Ureter (tissue), 1 donor: ENCODE data around the gene DIP2C. TPM values are rescaled to one million over a fixed set of nuclear protein-coding genes. Genes with fewer than 3 reads are reported as not detected.
"Not testable (repeated sequence)": the region's sequence is repeated elsewhere in the genome, so short reads cannot be mapped to it uniquely, and the experiment has no call there.

Experiments used
- DNase-seq: peaks from one replicate; pipeline ENCODE4 v3.0.0-alpha.2; 2020; ENCODE audit warnings: low spot score
- total RNA-seq: library from RNA; stranded (reverse); gene quantifications from one replicate; pipeline ENCODE4 v1.2.4, GENCODE V29; 2023
- donor health status: DM: yes; HTN: yes; CAD: no.

DIP2C gene
- total RNA-seq, 1 donor from 2014 or later, result 26.8 TPM

DNA sequence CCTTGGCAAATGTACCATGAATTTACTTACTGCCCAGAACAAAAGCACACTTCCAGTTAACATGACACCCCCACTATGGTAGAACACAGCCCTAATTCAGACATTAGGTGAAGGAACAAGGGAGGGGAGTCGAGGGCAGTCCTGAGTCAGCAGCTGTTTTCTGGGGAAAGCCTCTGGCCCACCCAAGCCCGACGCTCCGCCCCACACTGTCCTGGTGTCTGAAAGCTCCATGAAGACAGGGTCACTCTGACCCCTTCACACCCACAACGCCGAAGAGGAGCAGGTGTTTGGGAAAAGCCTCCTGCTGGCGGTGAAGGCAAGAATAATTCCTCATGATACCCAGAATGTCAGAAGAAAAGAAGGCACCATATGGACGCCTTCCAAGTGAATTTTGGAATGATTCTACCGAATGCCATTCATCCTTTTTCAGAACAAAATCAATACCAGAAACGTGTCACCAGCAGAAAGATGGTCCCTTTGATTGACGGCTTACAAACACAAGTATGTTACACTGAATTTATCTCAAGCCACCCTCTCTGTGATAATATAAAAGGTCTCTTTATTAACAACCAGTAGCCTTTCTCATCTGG lies 172.1 kb downstream of the DIP2C start:
- DNase-seq, result no peak

DNA sequence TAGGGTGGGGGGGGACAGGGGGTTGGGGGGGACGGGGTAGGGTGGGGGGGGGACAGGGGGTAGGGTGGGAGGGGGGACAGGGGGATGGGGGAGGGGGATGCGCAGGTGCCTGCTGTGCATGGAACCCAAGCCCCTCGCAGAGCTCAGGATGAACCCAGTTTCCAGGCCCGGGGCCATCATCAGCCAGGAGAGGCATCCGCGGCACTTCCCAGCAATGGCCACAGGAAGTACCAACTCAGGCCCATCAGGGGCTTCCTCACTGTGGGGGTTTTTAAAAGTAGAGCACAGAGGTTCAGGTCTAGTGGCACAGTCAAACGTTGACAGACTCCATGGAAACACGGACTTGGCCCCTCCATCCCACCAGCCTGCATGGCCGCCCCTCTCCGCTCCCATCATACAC lies 172.7 kb downstream of the DIP2C start:
- no peak for DNase-seq

DNA sequence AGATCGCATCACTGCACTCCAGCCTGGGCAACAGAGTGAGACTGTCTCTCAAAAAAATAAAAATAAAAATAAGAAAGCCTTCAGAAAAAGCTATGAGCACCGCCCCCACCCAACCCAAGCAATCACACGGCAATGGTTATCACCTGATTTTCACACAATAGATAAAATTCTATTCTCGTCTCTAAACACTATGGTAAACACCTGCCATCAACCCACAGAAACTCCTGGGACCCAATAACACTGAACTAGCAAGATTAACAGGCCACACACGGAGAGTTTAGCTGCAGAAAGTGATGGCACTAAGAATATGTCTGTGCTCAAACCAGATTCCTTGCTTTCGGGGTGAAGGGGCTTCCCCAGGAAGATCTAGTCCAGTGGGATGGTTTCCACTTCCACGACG lies 173.8 kb downstream of the DIP2C start:
- DNase-seq, result no peak

DNA sequence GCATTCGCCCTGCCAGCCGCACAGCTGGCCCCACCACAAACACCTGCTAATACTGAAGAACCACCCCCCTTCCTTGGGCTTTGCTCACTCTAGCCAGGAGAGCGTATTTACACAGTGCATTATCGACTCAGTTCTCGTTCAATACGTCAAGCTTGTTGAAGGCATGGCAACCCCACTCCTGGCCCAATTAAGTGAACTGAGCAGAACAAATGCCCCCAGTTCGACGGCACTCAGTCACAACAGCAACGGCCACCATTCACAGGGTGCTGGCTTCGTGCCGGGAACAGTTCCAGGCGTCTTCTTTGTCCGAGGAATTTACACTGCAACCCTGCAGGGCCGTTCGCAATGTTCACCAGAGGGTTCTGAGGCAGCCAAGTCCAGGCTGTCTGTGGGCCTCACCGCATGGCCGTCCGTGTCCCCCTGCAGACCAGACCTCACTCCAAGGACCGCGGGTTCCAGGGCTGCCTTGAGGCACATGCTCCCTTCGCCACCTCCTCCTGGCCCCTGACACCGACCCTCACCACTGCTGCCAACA lies 175.3 kb downstream of the DIP2C start:
- no peak for DNase-seq

DNA sequence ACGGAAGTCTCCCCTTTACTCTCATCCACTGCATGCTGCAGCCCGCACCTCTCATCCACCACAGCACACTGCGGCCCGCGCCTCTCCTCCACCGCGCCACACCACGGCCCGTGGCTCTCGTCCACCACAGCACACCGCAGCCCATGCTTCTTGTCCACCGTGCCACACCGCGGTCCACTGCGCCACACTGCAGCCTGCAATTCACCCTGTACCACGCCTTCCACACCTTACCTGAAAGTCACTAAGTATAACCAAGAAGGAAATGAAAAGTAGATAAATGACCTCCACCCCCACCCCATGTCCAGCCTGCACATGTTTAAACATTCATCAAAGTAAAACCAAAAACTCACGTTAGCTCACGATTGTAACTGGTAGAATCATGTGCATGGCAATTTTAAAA lies 176.1 kb downstream of the DIP2C start:
- no peak for DNase-seq

DNA sequence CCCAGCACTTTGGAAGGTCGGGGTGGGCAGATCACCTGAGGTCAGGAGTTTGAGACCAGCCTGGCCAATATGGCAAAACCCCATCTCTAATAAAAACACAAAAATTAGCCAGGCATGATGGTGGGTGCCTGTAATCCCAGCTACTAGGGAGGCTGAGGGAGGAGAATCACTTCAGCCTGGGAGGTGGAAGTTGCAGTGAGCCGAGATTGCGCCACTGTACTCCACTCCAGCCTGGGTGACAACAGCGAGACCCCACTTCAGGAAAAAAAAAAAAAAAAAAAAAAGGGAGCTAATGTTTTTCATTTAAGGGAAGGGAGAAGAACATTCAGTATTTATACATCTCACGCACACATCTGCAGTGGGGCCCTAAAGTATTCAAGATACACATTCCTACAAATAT lies 176.8 kb downstream of the DIP2C start:
- DNase-seq, result not testable (repeated sequence)

DNA sequence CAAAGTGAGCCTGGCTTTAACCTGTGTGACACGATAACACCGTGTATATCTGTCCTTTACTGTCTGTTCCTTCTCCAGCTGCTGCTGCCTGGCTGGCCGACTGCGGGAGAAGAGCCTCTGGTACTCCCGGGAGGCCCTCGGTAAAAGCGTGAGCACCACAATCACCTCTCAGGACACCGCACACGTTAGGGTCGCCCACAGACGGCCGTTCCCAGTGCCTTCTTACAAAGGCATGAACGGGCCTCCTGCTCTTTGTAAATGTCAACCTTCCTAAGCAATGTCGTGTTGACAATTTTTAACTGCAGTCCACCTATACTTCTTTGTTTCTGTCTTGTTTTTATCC lies 177.6 kb downstream of the DIP2C start:
- no peak for DNase-seq

DNA sequence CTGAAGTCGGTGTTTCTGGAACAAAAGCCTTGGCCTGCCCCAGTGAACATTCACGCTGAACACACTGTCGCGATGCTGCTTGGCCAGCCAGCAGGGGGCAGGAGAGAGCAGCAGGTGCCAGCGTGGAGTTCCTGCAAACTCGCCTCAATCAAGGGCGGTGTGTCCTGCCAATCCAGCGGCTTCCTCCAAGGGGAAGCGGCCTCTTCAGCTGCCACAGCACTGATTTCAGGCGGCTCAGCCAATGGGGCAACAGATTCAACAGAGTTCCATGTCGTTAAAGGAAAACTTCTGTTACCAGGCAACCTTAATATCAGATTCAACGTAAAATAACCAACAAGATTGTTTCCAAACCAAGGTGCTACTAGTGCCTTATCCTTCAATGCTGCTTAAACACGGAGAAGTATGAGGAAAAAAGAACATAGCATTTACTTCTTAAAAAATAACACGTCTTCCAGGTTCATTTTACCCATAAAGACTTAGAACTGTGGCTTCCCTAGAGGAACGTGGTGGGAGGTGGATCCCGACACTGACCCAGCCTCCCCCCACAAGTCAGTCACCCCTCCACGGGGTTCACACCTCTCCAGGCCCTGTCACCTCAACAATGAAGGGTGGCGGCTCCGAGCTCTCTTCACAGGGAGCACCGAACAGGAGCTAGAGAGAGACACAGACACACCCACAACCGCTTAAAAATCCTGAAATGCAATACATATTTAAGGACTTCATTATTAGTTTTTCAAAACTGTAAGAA lies 178.2 kb downstream of the DIP2C start:
- DNase-seq, result peak; percentile 95

DNA sequence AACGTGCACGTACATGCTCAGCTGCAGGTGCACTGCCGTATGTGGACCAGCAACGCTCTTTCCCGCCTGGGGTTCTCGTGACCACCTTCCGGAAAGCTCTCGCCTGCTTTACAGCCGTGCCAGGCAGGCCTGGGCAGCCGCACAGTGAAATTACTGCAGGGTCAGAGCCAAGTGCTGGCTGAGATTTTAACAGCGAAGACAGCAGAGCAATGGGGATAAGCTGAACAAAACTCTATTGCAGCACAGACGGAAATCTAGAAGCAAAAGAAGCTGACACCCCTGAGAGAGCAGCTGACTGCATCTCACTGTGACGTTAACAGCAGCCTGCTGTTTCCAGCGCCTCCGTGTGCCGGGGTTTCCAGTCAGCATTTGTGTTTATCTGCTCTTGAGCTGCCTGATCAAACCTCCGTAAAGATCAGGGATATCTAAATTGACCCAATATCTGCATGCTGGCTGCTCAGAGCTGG lies 179.0 kb downstream of the DIP2C start:
- peak; percentile 79 for DNase-seq

DNA sequence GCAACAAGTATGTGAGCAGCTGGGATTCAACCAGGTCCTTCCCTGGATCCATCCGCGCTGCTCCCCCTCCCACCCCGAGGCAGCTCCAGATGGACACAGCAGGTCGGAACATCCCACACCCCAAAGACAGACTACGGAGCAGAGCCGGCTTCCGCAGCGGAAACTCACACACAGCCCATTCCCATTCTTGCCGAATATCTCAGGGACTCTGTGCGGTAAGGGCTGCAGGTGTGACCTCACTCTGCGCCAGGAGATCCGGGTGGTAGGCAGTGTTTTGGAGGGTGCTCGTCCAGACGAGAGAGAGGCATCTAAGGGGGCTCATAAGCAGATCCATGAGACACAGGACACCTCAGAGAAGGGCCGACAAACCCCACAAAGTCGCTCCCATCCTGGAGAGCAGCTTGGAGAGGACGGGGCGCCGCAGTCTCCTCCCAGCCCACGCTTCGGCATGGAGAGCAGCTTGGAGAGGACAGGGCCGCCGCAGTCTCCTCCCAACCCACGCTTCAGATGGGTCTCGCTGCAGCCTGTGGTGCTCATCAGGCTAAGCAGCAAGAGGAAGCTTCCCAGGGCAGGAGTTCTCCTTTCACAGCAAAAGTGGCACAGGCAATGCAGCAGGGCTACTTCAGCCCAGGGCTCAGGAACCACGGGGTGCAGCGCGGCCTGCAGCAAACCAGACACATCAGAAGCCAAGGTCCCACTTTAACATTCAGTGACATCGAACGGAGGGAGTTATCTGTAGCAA lies 179.9 kb downstream of the DIP2C start:
- DNase-seq, result no peak

DNA sequence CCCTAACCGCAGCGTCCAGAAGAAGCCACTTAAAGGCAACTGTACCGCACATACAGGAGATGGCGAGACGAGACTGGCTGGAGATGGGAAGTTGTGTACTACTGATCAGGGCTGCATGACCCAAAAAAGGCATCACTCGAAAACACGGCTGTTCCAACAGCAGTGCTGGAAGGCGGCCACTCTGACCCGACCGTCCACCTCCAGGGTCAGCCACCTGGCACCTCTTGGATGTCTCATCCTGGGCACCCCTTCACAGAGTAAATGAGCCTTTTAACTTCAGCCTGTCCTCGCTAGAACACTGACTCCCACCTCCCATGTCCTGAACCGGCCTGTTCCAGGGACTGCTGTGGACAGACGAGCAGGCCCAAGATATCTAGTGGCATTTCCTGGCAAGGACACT lies 180.7 kb downstream of the DIP2C start:
- no peak for DNase-seq

DNA sequence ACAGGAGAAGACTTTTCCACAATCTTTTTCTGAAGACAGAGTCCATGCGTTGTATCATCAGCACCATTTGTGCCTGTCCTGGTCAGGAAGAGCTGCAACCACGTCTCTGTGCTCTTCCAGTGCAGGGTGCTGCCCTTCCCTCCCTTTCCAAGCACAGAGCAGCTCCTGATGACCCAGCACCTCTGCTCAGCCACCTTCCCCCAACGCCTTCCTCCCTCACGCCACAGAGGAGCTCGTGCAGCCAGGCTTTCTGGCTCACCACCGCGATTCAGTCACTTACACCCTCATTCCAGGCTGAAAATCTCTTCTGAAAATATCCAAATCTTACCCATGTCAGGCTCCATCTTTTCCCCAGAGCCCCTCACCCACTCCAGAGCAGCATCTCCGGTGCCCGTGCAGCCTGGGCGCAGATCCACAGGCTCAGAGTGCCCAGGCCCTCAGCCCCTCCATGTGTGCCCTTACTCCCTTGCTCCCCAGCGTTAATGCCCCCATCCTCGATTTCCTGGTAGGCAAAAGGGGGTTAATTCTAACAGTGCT lies 181.5 kb downstream of the DIP2C start:
- DNase-seq, result no peak

DNA sequence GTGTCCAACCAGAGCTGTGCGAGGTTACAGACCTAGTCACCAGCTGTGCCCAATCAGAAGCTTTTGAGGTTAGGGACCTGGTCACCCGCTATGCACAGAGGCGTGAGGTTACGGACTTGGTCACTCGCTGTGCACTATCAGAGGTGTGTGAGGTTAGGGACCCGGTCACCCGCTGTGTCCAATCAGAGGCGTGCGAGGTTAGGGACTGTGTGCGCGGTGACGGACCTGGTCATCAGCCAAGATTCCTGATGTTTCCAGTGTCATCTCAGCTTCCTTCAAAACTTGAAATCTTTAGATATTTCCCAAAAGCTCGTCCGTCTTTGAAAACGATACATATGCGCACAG lies 182.1 kb downstream of the DIP2C start:
- DNase-seq, result no peak

DNA sequence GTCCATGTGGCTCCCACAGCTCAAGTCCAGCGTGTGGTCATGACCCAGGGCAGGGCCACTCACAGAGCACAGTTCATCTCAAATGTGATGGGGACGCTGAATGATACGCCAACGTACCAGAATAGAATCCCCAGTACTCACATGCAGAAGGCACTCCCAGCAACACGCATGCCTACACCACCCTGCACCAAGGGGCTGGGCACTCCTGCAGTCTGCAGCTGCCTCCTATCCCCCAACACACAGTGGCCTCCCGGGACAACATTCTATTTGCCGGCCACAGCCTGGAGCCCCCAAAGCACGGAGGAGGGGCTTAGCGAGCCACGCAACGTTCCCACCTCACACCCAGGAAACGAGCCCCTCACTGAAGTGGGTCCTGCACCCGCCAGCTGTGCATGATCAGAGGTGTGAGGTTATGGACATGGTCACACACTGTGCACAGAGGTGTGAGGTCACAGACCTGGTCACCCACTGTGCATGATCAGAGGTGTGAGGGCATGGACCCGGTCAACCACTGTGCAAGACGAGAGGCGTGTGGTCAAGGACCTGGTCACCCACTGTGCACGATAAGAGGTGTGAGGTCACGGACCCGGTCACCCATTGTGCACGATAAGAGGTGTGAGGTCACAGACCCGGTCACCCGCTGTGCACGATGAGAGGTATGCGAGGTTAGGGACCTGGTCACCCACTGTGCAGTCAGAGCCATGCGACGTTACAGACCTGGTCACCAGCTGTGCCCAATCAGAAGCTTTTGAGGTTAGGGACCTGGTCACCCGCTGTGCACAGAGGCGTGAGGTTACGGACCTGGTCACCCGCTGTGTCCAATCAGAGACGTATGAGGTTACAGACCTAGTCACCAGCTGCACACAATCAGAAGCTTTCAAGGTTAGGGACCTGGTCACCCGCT lies 182.8 kb downstream of the DIP2C start:
- DNase-seq, result no peak

DNA sequence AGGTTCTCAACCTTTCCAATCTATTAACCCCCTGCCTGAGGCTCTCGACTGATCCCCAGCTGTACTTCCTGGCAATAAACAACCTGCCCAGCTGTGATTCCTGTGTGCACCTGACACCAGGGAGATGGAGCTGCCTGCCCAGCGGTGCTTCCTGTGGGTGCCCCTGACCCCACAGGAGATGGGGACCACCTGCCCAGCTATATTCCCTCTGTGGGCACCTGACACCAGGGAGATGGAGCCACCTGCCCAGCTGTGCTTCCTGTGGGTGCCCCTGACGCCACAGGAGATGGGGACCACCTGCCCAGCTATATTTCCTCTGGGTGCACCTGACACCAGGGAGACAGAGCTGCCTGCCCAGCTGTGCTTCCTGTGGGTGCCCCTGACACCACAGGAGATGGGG lies 184.0 kb downstream of the DIP2C start:
- DNase-seq, result no peak

DNA sequence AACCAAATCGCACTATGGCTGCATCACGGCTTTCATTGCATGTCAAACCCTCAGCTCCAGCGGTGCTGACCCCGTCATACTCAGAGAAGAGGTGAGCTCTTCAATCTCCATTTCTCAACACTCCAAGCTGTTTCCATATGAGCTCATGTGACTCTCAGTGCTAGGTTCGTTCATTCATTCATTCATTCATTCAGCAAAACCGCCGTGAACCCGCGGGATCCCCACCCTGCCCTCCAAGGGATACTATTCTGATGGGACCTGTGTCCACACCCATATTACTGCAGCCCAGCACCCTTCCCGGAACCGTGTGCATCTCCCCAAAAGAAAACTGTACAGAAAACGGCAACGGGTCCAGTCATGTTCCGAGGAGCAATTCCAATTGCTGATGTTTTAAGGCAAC lies 184.7 kb downstream of the DIP2C start:
- no peak for DNase-seq

DNA sequence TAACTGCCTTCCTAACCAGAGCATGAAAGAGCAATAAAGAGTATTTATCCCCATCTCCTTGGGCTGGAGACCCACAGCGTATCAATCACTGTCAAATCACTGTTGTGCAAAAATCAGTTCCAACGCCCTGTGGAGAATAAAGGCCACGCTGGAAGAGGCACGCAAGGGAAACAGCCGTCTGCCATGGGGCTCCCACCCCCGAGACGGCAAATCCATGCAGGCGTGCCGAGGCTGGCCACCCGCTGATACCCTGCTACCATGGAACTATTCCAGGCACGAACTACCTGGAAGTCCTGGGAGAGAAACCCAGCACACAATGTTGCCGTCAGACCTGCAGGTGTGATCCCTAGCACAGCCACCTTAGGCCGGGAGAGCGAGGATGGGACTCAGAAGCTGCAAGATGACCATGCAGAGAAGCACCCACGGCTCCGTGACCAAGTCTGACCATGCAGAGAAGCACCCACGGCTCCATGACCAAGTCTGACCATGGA lies 185.3 kb downstream of the DIP2C start:
- no peak for DNase-seq

DNA sequence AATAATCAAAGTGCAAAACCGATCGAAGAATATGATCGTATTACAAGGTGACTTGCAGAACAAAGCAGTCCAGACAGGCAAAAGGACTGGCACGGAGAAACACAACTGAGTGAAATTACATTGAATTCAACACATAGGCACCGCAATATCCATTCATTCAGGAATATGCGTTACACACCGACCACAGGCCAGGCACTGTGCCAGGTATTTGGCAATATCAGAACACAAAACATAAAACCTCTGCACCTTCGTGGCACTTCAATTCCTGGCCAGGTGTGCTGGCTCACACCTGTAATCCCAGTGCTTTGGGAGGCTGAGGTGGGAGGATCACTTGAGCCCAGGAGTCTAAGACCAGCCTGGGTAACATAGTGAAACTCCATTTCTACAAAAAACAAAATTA lies 187.9 kb downstream of the DIP2C start:
- peak; percentile 23 for DNase-seq

DNA sequence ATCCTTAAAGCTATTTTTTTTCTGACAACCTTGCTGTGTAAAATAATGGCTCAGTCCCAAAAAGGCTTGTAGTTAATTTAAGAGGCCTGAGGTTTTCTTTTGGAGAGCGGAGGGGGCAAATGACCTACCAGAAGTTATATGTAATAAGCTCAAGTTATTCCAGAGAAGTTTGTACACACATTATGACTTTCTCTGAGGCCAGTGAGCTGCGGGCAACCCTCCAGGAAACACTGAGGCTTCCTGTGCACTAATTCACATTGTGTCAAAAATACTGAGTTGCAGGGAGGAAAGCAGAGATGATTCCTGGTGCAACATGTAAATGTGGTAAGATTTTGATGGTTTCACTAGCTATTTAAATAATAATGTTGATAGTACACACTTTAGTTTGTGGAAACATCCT lies 188.6 kb downstream of the DIP2C start:
- DNase-seq, result peak; percentile 39

DNA sequence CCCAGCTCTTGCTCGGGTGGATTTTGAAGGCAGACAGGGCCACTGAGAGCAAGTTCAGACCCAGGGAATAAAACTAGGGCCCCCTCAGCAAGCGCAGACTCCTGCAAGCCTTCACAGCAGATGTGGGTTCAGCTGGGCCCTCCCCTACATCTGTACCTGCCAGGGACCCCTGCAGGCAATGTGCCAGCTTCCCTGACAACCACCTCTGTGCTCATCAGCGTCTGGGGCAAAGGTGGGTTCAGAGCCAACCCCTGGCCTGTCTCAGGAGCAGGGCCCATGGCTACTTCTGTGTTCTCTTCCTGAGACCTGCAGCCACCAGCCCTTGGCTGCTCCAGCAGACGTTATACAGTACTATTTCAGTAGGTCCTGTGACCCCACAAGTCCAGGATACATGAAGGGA lies 189.5 kb downstream of the DIP2C start:
- DNase-seq, result no peak

DNA sequence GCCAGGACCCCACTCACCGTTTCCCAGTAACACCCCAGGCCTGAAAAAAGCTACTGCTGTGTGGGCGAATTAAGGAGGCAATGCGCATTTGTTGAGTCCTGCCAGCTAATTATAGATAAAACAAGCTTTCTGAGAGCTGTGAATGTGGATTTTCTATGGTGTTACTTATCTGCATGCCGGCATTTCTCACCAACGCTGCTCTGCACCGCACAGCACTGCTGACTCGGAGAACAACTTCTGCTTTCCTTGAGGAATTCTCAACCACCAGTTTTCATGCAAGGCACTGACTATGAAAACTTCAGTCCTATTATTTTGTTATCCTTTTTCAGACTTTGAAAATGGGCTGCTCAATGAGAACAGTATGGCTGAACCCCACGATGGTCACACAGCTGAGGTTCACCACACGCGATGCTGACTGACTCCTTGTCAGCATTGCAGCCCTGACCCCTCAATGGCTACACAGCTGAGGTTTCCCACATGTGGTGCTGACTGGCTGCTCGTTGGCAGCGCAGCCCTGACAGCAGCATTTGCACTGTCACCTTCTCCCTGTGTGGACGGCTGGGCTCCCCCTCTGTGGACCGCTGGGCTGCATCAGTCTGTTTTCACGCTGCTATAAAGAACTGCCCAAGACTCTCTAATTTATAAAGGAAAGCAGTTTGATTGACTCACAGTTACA lies 190.6 kb downstream of the DIP2C start:
- no peak for DNase-seq
